ENCODE data around the gene MYNN.
"Not testable (repeated sequence)": the region's sequence is repeated elsewhere in the genome, so short reads cannot be mapped to it uniquely, and the experiment has no call there.

The MYNN gene

GRCh38 chr3:169772897-169773816, at the start of gene MYNN:
MYNN (plus strand) TSS chr3:169773396; CDS start chr3:169774296, 900 bp downstream.
- peak; percentile 93 for DNase-seq

- DNase-seq, result not testable (repeated sequence)
These were observed 41.3 kb upstream of the MYNN start for GRCh38 chr3:169731857-169732256.

GRCh38 chr3:169739067-169739466, 34.1 kb upstream of the MYNN start:
- no peak for DNase-seq

DNA sequence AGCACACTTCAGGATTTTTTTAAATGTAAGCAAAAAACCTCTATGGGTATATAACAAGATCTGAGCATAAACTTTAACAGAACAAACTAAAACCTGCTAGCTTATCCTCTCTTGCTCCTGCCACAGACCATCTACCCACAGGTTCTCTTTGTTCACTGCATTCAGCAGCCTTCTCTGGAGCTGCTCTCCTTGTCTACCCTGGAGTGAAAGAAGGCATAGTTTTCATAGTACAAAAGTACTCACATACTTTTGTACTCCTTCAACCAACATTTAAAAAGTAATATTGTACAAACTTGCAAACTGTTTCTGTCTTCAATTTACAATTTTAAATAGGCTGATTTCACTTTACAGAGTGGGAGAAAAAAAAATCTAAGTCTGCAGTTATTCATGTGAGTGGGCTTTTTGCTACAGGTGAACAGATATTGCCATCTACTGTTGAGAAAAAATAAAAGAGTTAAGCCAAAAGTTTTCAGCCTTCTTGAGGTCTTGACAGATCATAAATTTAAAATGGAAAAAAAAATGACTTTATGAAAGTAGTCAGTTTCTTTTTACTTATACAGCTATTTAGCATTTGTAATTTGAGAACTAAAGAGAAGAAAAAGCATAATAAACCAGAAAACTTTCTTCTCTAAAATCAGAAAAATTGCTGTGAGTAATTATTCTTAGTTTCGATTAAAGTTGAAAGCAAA, 28.7 kb upstream of the MYNN start:
- no peak for DNase-seq

GRCh38 chr3:169746924-169747323, 26.3 kb upstream of the MYNN start:
- no peak for DNase-seq

DNA sequence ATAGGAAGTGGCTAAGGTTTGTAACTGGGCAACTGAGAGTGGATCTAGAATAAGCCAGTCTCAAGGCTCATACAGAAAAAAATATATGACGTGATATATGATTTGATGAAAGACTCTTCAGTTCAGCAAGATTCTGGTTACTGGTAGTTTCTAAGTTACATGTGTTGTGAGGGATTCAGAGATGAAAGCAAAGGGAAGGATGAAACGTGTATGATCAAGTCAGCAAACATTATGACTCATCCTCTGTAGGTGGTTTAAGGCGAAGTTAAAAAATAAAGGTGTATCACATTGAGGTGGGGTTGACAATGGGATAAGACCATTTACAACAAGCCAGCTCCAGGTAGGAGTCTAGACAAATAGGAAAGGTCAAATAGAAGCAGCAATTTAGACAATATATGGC, 24.5 kb upstream of the MYNN start:
- no peak for DNase-seq

DNA sequence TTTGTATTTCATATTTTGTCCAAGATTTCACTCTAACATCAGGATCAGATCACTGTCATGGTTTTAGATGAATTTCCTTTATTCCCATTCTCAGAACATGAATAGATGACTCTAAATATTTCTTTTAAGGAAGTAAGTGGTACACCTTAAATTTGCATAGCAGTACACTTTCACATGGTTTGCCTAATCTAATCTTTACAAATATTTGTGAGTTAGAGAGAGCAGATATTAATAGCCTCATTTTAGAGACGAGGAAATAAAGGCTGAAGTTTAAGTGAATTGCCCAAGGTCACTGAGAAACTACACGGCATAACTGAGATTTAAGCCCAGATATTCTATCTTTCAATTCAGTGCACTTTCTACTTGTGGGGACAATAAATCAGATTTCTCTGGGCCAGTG, 22.5 kb upstream of the MYNN start:
- no peak for DNase-seq

- no peak for DNase-seq
These were observed 21.3 kb upstream of the MYNN start for GRCh38 chr3:169751875-169752274.

- no peak for DNase-seq
These were observed 18.5 kb upstream of the MYNN start for GRCh38 chr3:169754711-169755110.

GRCh38 chr3:169755488-169755887, 17.7 kb upstream of the MYNN start:
- no peak for DNase-seq

GRCh38 chr3:169758359-169758994, 14.7 kb upstream of the MYNN start:
- no peak for DNase-seq

DNA sequence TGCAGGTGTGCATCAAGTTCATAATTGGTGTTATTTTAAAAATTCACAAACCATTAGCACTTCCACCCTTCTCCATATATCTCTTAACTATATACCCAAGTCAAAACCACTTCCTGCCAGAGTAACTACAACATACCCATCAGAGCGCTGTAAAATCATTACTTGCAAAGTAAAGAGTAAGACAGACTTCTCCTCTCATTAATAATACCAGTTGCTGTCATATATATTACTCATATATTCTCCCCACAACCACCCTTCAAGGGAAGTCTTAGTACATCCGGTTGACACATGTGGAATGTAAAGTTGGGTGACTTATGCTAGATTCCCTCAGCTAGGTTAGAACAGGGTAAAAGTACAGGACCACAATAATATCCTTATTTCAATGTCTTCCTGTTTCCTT, 13.9 kb upstream of the MYNN start:
- no peak for DNase-seq

GRCh38 chr3:169760479-169760878, 12.7 kb upstream of the MYNN start:
- no peak for DNase-seq

DNA sequence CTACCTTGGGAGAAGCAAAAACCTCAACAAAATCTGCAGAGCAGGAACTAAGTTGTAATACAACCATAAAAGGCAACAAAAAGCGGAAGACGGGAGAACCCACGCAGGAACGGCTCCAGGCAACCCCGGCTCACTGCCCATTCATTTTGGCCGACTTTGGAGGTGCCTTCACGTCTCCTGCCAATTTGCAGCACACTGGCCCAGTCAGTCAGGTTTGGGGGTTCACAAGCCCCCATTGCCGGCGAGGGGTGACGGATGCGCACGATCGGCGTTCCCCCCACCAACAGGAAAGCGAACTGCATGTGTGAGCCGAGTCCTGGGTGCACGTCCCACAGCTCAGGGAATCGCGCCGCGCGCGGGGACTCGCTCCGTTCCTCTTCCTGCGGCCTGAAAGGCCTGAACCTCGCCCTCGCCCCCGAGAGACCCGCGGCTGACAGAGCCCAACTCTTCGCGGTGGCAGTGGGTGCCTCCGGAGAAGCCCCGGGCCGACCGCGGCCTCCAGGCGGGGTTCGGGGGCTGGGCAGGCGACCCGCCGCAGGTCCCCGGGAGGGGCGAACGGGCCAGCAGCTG, 8.8 kb upstream of the MYNN start:
- DNase-seq, result peak; percentile 65

- peak; percentile 90 for DNase-seq
These were observed 8.1 kb upstream of the MYNN start, which contains the start of gene TERC for GRCh38 chr3:169764882-169765612. TERC (minus strand) TSS chr3:169765060.

DNA sequence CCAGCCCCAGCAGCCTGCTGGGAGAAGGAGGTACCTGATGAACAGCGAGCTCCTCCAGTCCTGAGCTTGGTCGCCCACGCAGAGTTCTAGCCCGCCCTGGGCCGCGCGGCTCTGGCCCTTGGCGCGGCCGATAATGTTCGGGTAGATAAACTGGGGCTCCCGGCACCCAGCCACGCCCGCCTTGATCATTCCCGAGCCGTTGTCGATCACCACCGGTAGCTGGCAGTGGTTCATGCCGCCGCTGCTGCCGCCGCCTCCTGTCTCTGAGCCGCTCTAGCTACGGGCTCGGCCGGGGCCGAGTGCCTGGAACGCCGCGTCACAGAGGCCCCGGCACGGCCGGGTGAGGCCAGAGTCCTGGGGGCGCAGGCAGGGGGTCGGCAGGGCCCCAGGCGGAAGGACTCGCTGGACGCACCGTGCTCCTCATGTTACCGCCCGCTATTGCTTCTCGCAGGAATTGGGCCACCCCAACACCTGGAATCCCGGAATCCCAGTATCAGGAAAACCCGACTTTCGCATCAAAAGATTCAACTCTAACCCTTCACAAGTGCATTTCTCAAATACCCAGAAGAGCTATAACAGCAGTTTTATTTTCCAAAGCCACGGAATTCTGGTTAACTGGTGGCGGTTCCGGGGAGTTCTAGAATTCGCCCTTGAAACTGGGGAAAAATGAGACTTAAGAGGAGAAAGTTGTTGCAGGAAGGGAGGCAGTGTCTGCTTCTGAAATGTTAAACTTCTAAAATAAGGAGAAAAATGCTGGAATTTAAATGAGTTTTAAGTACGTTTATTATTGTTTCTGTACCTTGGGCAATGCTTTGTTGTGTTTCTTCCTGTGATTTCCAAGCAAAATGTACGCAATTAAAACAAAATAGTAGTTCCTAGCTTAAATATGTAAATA, 3.7 kb upstream of the MYNN start, which contains the start of gene ACTRT3:
Gene ACTRT3, minus strand, starts transcription at position 275 of the 895 bp plus-strand sequence. Its CDS starts 41 bp downstream, at position 234.
- DNase-seq, result peak; percentile 52

GRCh38 chr3:169771497-169772304, 1.5 kb upstream of the MYNN start:
- peak; percentile 50 for DNase-seq

- no peak for DNase-seq
These were observed 795 bp upstream of the MYNN start for GRCh38 chr3:169772305-169772896.

DNA sequence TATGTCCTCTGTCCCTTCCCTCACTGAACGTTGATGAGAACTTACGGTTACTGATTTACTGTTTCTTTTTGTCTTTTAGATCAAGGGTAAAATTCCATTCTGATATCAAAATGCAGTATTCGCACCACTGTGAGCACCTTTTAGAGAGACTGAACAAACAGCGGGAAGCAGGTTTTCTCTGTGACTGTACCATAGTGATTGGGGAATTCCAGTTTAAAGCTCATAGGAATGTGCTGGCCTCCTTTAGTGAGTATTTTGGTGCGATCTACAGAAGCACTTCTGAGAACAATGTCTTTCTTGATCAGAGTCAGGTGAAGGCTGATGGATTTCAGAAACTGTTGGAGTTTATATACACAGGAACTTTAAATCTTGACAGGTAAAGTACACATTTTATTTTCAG, 990 bp downstream of the MYNN start:
- no peak for DNase-seq

- DNase-seq, result no peak
These were observed 4.6 kb downstream of the MYNN start for GRCh38 chr3:169777822-169778221.
